Measurements from ENCODE around the gene PRELP.

DNA sequence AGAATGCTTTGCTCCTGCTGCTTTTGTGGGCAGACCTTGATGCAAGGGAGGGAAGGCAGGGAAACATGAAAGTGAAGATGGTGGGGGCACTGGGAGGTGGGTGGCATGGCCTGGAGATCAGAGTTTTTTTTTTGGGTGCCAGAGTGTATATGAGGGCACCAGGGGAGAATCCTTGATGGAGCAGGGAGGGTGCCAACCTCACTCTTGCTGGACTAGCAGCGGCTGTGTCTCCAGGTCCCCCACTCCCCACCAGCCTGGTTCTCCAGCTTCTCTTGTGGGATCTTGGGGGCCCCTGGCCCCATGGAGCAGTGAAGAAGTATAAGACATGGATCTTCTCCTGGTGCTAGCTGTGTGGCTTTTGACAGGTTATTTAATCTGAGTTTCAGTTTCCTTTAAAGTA is 13.5 kb upstream of the PRELP start:
- TF ChIP-seq, protein P1, sequence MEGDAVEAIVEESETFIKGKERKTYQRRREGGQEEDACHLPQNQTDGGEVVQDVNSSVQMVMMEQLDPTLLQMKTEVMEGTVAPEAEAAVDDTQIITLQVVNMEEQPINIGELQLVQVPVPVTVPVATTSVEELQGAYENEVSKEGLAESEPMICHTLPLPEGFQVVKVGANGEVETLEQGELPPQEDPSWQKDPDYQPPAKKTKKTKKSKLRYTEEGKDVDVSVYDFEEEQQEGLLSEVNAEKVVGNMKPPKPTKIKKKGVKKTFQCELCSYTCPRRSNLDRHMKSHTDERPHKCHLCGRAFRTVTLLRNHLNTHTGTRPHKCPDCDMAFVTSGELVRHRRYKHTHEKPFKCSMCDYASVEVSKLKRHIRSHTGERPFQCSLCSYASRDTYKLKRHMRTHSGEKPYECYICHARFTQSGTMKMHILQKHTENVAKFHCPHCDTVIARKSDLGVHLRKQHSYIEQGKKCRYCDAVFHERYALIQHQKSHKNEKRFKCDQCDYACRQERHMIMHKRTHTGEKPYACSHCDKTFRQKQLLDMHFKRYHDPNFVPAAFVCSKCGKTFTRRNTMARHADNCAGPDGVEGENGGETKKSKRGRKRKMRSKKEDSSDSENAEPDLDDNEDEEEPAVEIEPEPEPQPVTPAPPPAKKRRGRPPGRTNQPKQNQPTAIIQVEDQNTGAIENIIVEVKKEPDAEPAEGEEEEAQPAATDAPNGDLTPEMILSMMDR (conservative IDR thresholded peaks at IDR 0.05; ENCODE audit: low read depth, low read length): no peak
- no peak for TF ChIP-seq EZH2 (IDR thresholded peaks at IDR 0.05; ENCODE audit: low read length, unreplicated experiment)
